Measurements from ENCODE around the gene MARCHF3.

DNA sequence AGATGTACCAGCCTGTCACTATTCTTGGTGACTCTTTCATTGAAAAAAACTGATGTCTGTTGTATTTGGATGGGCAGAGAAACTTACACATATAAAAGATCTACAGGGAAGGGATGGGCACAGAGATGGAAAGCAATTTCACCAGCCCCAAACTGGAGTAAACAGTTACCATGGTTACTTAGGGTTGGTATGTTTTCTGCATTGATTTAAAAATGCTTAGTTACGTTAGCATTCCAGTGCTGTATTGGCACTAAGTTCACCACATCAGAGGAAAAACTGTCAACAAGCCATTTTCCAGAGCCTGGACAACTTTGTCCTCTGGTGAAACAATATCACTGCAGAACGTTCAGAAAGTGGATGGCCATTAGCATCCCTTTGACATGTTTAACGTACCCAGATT, 28.0 kb downstream of the MARCHF3 start:
- TF ChIP-seq POLR2AphosphoS5 (IDR thresholded peaks at IDR 0.05; ENCODE audit: borderline replicate concordance, low read depth, low read length) (no peak), EZH2 (IDR thresholded peaks at IDR 0.05) (no peak)

All from SK-N-MC (cell line).